T-helper 2 cell treated with Interferon-gamma antibody and Interleukin-4, amounts not matched to agents 5 μg/mL and 100 μg/mL, for 36 hours (primary cell): ENCODE measurements around the gene NCF2.

ENCODE experiments used
- DNase-seq: peaks from one replicate; pipeline ENCODE4 v3.0.0; 2021; ENCODE audit warnings: low spot score
- H3K27ac Mint-ChIP-seq: one replicate; pipeline ENCODE4 v1.8.0; 2021; ENCODE audit warnings: mild to moderate bottlenecking, mixed read lengths
- H3K27me3 Mint-ChIP-seq: one replicate; pipeline ENCODE4 v1.8.0; 2021; ENCODE audit warnings: low read depth, mixed read lengths
- H3K36me3 Mint-ChIP-seq: one replicate; pipeline ENCODE4 v1.8.0; 2021; ENCODE audit warnings: low read depth, mixed read lengths
- H3K4me1 Mint-ChIP-seq: one replicate; pipeline ENCODE4 v1.8.0; 2021; ENCODE audit warnings: low read depth, mixed read lengths
- H3K4me3 Mint-ChIP-seq: one replicate; pipeline ENCODE4 v1.8.0; 2022; ENCODE audit warnings: mild to moderate bottlenecking, moderate library complexity, mixed read lengths
- H3K9me3 Mint-ChIP-seq: one replicate; pipeline ENCODE4 v1.8.0; 2021; ENCODE audit warnings: mixed read lengths

The NCF2 gene

GRCh38 chr1:183590244-183591191 is at the start of gene NCF2:
TSS of gene NCF2 (minus strand) at chr1:183590459. CDS start at chr1:183590329, 130 bp downstream.
- H3K27me3 Mint-ChIP-seq: no peaks in the 10 kb centered on the region
- peak within 1 kb of the TSS; percentile 86 for H3K27ac Mint-ChIP-seq
- H3K4me1 Mint-ChIP-seq: peaks cover 42% of the 10 kb centered on the region
- H3K9me3 Mint-ChIP-seq: no peaks in the 10 kb centered on the region
- peak; percentile 64 for DNase-seq
- H3K4me3 Mint-ChIP-seq: peak within 1 kb of the TSS; percentile 74
- H3K36me3 Mint-ChIP-seq: peaks cover 3% of the 10 kb centered on the region

GRCh38 chr1:183638649-183639387 is 48.6 kb upstream of the NCF2 start:
- Mint-ChIP-seq H3K4me3 (no peak overlapping the region), H3K36me3 (peaks cover 5% of the 10 kb centered on the region), H3K4me1 (peaks cover 11% of the 10 kb centered on the region), H3K27ac (no peak overlapping the region), H3K9me3 (no peaks in the 10 kb centered on the region), H3K27me3 (peaks cover 29% of the 10 kb centered on the region)
- DNase-seq: no peak

GRCh38 chr1:183636783-183637182 is 46.5 kb upstream of the NCF2 start:
- peaks cover 27% of the 10 kb centered on the region for H3K27me3 Mint-ChIP-seq
- peaks cover 20% of the 10 kb centered on the region for H3K36me3 Mint-ChIP-seq
- peaks cover 18% of the 10 kb centered on the region for H3K4me1 Mint-ChIP-seq
- H3K27ac Mint-ChIP-seq: no peak overlapping the region
- peak overlapping the region; percentile 100 for H3K4me3 Mint-ChIP-seq
- DNase-seq: no peak
- H3K9me3 Mint-ChIP-seq: no peaks in the 10 kb centered on the region

- H3K4me1 Mint-ChIP-seq: peaks cover 20% of the 10 kb centered on the region
- H3K27me3 Mint-ChIP-seq: peaks cover 24% of the 10 kb centered on the region
- H3K9me3 Mint-ChIP-seq: no peaks in the 10 kb centered on the region
- peak overlapping the region; percentile 99 for H3K27ac Mint-ChIP-seq
- H3K4me3 Mint-ChIP-seq: peak overlapping the region; percentile 100
- DNase-seq: no peak
- peaks cover 22% of the 10 kb centered on the region for H3K36me3 Mint-ChIP-seq
Measured at GRCh38 chr1:183636334-183636682, 46.0 kb upstream of the NCF2 start.

GRCh38 chr1:183635606-183636333 is 45.5 kb upstream of the NCF2 start, which contains the start of gene ARPC5:
TSS of gene ARPC5 (minus strand) at chr1:183635783. CDS start at chr1:183635659, 124 bp downstream.
- peaks cover 24% of the 10 kb centered on the region for H3K27me3 Mint-ChIP-seq
- H3K4me3 Mint-ChIP-seq: peak within 1 kb of the TSS; percentile 100
- peak within 1 kb of the TSS; percentile 99 for H3K27ac Mint-ChIP-seq
- peak; percentile 97 for DNase-seq
- H3K4me1 Mint-ChIP-seq: peaks cover 22% of the 10 kb centered on the region
- peaks cover 24% of the 10 kb centered on the region for H3K36me3 Mint-ChIP-seq
- H3K9me3 Mint-ChIP-seq: no peaks in the 10 kb centered on the region

- peak overlapping the region; percentile 99 for H3K27ac Mint-ChIP-seq
- peaks cover 24% of the 10 kb centered on the region for H3K27me3 Mint-ChIP-seq
- peaks cover 27% of the 10 kb centered on the region for H3K4me1 Mint-ChIP-seq
- no peaks in the 10 kb centered on the region for H3K9me3 Mint-ChIP-seq
- peaks cover 29% of the 10 kb centered on the region for H3K36me3 Mint-ChIP-seq
- peak overlapping the region; percentile 100 for H3K4me3 Mint-ChIP-seq
- DNase-seq: peak; percentile 35
Measured at GRCh38 chr1:183635099-183635605, 44.9 kb upstream of the NCF2 start.

GRCh38 chr1:183634429-183635065 is 44.3 kb upstream of the NCF2 start:
- peaks cover 29% of the 10 kb centered on the region for H3K4me1 Mint-ChIP-seq
- peaks cover 19% of the 10 kb centered on the region for H3K27me3 Mint-ChIP-seq
- peak overlapping the region; percentile 100 for H3K4me3 Mint-ChIP-seq
- H3K36me3 Mint-ChIP-seq: peaks cover 34% of the 10 kb centered on the region
- DNase-seq: no peak
- no peaks in the 10 kb centered on the region for H3K9me3 Mint-ChIP-seq
- peak overlapping the region; percentile 88 for H3K27ac Mint-ChIP-seq

GRCh38 chr1:183633676-183634343 is 43.6 kb upstream of the NCF2 start:
- peaks cover 30% of the 10 kb centered on the region for H3K4me1 Mint-ChIP-seq
- H3K9me3 Mint-ChIP-seq: no peaks in the 10 kb centered on the region
- peaks cover 17% of the 10 kb centered on the region for H3K27me3 Mint-ChIP-seq
- H3K27ac Mint-ChIP-seq: peak overlapping the region; percentile 88
- peaks cover 41% of the 10 kb centered on the region for H3K36me3 Mint-ChIP-seq
- peak overlapping the region; percentile 100 for H3K4me3 Mint-ChIP-seq
- DNase-seq: peak; percentile 42

GRCh38 chr1:183632964-183633363 is 42.7 kb upstream of the NCF2 start:
- H3K9me3 Mint-ChIP-seq: no peaks in the 10 kb centered on the region
- DNase-seq: no peak
- peaks cover 11% of the 10 kb centered on the region for H3K27me3 Mint-ChIP-seq
- H3K4me1 Mint-ChIP-seq: peaks cover 36% of the 10 kb centered on the region
- peaks cover 49% of the 10 kb centered on the region for H3K36me3 Mint-ChIP-seq
- H3K4me3 Mint-ChIP-seq: peak overlapping the region; percentile 100
- peak overlapping the region; percentile 11 for H3K27ac Mint-ChIP-seq

- H3K27me3 Mint-ChIP-seq: peaks cover 7% of the 10 kb centered on the region
- H3K4me3 Mint-ChIP-seq: peak overlapping the region; percentile 100
- H3K27ac Mint-ChIP-seq: no peak overlapping the region
- peaks cover 51% of the 10 kb centered on the region for H3K36me3 Mint-ChIP-seq
- no peaks in the 10 kb centered on the region for H3K9me3 Mint-ChIP-seq
- DNase-seq: no peak
- H3K4me1 Mint-ChIP-seq: peaks cover 37% of the 10 kb centered on the region
Measured at GRCh38 chr1:183632114-183632513, 41.9 kb upstream of the NCF2 start.

GRCh38 chr1:183630748-183631147 is 40.5 kb upstream of the NCF2 start:
- H3K27me3 Mint-ChIP-seq: no peaks in the 10 kb centered on the region
- peak overlapping the region; percentile 43 for H3K27ac Mint-ChIP-seq
- H3K36me3 Mint-ChIP-seq: peaks cover 52% of the 10 kb centered on the region
- peak overlapping the region; percentile 57 for H3K4me3 Mint-ChIP-seq
- H3K4me1 Mint-ChIP-seq: peaks cover 29% of the 10 kb centered on the region
- no peaks in the 10 kb centered on the region for H3K9me3 Mint-ChIP-seq
- no peak for DNase-seq

GRCh38 chr1:183628537-183628936 is 38.3 kb upstream of the NCF2 start:
- peaks cover 28% of the 10 kb centered on the region for H3K4me1 Mint-ChIP-seq
- no peaks in the 10 kb centered on the region for H3K9me3 Mint-ChIP-seq
- no peak overlapping the region for H3K4me3 Mint-ChIP-seq
- no peak overlapping the region for H3K27ac Mint-ChIP-seq
- H3K36me3 Mint-ChIP-seq: peaks cover 62% of the 10 kb centered on the region
- no peak for DNase-seq
- H3K27me3 Mint-ChIP-seq: no peaks in the 10 kb centered on the region
